ENCODE measurements around the gene PATJ.
A peak's percentile ranks its signal among the peaks of the same experiment; 100 is the strongest.
"Not testable (repeated sequence)": the region's sequence is repeated elsewhere in the genome, so short reads cannot be mapped to it uniquely, and the experiment has no call there.

Gene PATJ, protein sequence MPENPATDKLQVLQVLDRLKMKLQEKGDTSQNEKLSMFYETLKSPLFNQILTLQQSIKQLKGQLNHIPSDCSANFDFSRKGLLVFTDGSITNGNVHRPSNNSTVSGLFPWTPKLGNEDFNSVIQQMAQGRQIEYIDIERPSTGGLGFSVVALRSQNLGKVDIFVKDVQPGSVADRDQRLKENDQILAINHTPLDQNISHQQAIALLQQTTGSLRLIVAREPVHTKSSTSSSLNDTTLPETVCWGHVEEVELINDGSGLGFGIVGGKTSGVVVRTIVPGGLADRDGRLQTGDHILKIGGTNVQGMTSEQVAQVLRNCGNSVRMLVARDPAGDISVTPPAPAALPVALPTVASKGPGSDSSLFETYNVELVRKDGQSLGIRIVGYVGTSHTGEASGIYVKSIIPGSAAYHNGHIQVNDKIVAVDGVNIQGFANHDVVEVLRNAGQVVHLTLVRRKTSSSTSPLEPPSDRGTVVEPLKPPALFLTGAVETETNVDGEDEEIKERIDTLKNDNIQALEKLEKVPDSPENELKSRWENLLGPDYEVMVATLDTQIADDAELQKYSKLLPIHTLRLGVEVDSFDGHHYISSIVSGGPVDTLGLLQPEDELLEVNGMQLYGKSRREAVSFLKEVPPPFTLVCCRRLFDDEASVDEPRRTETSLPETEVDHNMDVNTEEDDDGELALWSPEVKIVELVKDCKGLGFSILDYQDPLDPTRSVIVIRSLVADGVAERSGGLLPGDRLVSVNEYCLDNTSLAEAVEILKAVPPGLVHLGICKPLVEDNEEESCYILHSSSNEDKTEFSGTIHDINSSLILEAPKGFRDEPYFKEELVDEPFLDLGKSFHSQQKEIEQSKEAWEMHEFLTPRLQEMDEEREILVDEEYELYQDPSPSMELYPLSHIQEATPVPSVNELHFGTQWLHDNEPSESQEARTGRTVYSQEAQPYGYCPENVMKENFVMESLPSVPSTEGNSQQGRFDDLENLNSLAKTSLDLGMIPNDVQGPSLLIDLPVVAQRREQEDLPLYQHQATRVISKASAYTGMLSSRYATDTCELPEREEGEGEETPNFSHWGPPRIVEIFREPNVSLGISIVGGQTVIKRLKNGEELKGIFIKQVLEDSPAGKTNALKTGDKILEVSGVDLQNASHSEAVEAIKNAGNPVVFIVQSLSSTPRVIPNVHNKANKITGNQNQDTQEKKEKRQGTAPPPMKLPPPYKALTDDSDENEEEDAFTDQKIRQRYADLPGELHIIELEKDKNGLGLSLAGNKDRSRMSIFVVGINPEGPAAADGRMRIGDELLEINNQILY (N-terminal part only)

DNA sequence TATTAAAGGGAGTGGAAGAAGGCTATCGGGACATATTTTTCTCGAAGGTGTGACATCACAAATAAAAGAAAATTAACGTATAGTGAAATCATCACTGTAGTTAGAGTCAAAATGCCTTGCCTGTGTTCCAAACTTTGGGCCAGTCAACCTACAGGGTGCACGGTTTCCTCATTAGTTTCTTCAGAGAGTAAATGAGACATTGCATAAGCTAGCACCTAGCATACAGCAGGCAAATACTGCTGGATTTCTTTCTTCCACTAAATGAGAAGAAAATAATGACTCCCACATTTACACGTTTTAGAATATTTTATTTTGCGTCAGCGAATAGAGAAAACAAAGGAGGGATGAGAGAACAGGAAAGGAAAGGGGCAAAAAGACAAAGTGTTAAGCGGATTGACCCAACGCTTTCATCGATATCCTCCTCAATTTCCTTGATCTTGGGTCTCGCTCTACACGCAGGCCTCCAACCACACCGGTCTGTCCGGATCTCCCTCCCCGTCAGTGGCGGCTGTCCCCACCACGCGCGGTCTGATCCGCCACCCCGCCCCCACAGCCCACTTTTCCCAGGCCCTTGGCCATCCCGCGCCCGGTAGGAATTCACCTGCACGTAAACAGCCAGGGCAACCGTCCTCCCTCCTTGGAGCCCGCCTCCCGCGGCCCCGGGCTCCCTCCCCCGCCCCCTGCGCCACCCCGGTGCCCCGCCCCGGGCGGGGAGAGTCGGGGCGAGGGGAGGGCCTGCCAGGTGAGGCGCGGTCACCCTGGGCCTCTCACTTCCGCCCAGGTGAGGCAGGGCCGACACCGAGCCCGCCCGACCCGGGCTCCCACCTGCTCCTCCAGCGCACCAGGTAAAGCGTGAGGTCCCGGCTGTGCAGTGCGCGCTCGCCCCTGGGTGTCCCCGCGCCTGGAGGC lies at the start of gene PATJ:
TSS of gene PATJ (plus strand) at position 770 of the 909 bp plus-strand sequence. CDS start 20,413 bp downstream, outside the sequence.
- DNase-seq = peak; percentile 4 to 50

GRCh38 chr1:61699911-61700851 lies 42.1 kb upstream of the PATJ start:
- peak in 1 of 2 experiments; percentile 17 for DNase-seq

- DNase-seq = no peak
Observed at GRCh38 chr1:61708953-61709907, 33.0 kb upstream of the PATJ start.

DNA sequence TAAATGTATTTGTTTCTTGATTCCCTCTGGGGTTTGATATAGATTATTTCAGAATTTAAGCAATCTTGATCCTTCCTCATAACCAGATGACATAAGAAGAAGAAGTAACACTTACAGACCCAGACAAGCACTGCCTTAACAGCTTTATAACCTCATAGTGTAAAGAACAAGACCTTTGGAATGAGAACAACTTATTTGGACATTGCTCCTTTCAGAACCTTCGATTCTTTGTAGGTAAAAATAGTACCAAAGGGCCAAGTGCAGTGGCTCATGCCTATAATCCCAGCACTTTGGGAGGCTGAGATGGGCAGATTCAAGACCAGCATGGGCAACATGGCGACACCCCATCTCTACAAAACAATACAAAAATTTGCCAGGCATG lies 32.4 kb upstream of the PATJ start:
- DNase-seq = no peak

DNA sequence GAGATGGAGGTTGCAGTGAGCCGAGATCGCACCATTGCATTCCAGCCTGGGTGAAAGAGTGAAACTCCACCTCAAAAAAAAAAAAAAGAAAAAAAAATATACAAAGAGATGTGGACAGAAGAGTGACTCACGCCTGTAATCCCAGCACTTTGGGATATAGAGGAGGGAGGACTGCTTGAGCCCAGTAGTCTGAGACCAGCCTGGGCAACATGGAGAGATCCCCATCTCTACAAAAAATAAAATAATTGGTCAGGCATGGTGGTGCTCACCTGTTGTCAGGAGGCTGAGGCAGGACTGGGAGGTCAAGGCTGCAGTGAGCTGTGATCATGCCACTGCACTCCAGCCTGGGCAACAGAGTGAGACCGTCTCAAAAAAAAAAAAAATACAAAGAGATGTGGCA lies 31.0 kb upstream of the PATJ start:
- DNase-seq = not testable (repeated sequence)

- no peak for DNase-seq
Observed at GRCh38 chr1:61711969-61712368, 30.3 kb upstream of the PATJ start.

GRCh38 chr1:61718996-61719663 lies 23.1 kb upstream of the PATJ start:
- not testable (repeated sequence) for DNase-seq

DNA sequence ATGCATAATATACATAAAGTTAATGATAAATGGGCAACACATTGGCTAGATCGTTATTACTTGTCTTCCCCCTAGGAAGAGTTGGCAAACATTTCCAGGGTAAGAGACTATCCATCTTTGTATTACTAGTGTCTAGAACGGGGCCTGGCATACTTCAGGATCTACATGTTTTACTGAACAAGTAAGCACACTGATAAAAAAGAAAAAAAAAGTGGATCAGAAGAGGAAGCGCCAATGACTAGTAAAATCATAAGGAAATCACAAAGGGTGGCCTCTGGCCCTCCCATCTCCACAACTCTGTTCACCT lies 17.8 kb upstream of the PATJ start:
- no peak for DNase-seq

GRCh38 chr1:61724813-61725694 lies 17.2 kb upstream of the PATJ start, which contains the start of gene TM2D1:
TM2D1 (minus strand) TSS chr1:61725141; CDS start chr1:61725120, 21 bp downstream.
- DNase-seq = peak; percentile 82 to 95

DNA sequence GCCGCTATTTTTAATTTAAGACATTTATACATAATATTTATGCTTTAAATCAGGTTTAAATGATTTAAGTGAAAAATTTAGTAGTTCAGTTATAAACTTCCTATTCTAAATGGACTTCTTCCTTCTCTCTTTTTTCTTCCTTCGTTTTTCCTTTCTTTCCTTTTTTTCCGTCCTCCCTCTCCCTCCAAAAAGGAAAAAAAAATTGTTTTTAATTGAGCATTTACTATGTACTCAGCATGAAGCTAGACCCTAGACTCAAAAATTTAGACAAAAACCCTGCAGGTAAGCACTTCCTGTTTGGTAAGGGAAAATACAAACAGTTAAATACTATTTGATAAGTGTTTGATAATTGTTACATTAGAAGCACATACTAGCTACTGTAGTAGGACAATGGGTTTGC lies 14.7 kb upstream of the PATJ start:
- no peak for DNase-seq

- not testable (repeated sequence) for DNase-seq
Observed at GRCh38 chr1:61730679-61731078, 11.6 kb upstream of the PATJ start.

GRCh38 chr1:61732726-61733125 lies 9.6 kb upstream of the PATJ start:
- peak in 1 of 2 experiments; percentile 36 for DNase-seq

GRCh38 chr1:61740751-61741700 lies 1.3 kb upstream of the PATJ start:
- DNase-seq = no peak

GRCh38 chr1:61742620-61743430 lies 545 bp downstream of the PATJ start:
- peak in 1 of 2 experiments; percentile 50 for DNase-seq

DNA sequence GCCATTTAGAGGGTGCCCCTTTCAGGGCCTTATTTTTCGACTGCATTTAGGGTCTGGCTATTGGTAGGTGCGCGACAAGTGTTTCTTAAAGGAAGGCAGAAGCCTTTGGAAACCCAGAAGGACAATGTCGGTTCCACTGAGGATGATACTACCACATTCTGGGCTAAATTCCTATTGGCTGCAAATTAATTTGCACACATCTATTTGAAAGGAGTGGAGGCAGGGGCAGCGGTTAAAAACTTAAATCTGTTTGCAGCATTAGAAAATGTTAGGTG lies 1.1 kb downstream of the PATJ start:
- no peak for DNase-seq
